HepG2 (cell line): ENCODE results near the gene ECSIT. TPM values are rescaled to one million over a fixed set of nuclear protein-coding genes. Genes with fewer than 3 reads are reported as not detected.
A peak's percentile ranks its signal among the peaks of the same experiment; 100 is the strongest.

Source experiments
- ESRRA ChIP-seq: sonication (generic); formaldehyde crosslinking; IDR thresholded peaks from 2 replicates; pipeline ENCODE4 v1.5.1; 2020; ENCODE audit warnings: mild to moderate bottlenecking, low read depth, missing genetic modification reagents
- IKZF1 ChIP-seq: fragments of 450-650 bp; IDR thresholded peaks from 2 replicates; pipeline ENCODE4 v1.7.1; 2016
- MAFF ChIP-seq: IDR thresholded peaks from 2 replicates; pipeline ENCODE4 v1.6.1; 2011; ENCODE audit warnings: low read depth, low read length, improper control_type of control experiment
- MYNN ChIP-seq: sonication (generic); formaldehyde crosslinking; IDR thresholded peaks from 2 replicates; pipeline ENCODE4 v1.4.0; 2020; ENCODE audit warnings: mild to moderate bottlenecking, low read depth, missing genetic modification reagents
- NFIB ChIP-seq: sonication (generic); formaldehyde crosslinking; IDR thresholded peaks from 2 replicates; pipeline ENCODE4 v1.9.0; 2021; ENCODE audit warnings: missing genetic modification reagents, mild to moderate bottlenecking, borderline replicate concordance
- REL ChIP-seq: sonication (generic); formaldehyde crosslinking; conservative IDR thresholded peaks from 2 replicates; pipeline ENCODE4 v1.8.0; 2022; ENCODE audit warnings: mild to moderate bottlenecking, missing genetic modification reagents, moderate library complexity
- REXO4 ChIP-seq: sonication (generic); formaldehyde crosslinking; IDR thresholded peaks from 2 replicates; pipeline ENCODE4 v1.8.0; 2022; ENCODE audit warnings: missing genetic modification reagents, mild to moderate bottlenecking, borderline replicate concordance
- SIX4 ChIP-seq: sonication (generic); formaldehyde crosslinking; IDR thresholded peaks from 2 replicates; pipeline ENCODE4 v1.4.0; 2020; ENCODE audit warnings: missing genetic modification reagents
- SSRP1 ChIP-seq: IDR thresholded peaks from 2 replicates; pipeline ENCODE4 v1.6.1; 2016; ENCODE audit warnings: control low read depth
- TARDBP ChIP-seq: sonication (generic); formaldehyde crosslinking; IDR thresholded peaks from 2 replicates; pipeline ENCODE4 v1.8.0; 2022; ENCODE audit warnings: mild to moderate bottlenecking, missing genetic modification reagents
- U2AF2 ChIP-seq: fragments of 200-400 bp; formaldehyde crosslinking; IDR thresholded peaks from 2 replicates; pipeline ENCODE4 v1.6.1; 2017; ENCODE audit warnings: low read depth, mild to moderate bottlenecking, low read length
- ZBTB3 ChIP-seq: sonication (generic); formaldehyde crosslinking; IDR thresholded peaks from 2 replicates; pipeline ENCODE4 v1.4.0; 2020; ENCODE audit warnings: low read depth, mild to moderate bottlenecking, moderate library complexity, missing genetic modification reagents, borderline replicate concordance
- ZNF260 ChIP-seq: sonication (generic); formaldehyde crosslinking; IDR thresholded peaks from 2 replicates; pipeline ENCODE4 v1.4.0; 2020; ENCODE audit warnings: missing genetic modification reagents, low read depth, mild to moderate bottlenecking, borderline replicate concordance
- ZNF317 ChIP-seq: sonication (generic); formaldehyde crosslinking; IDR thresholded peaks from 2 replicates; pipeline ENCODE4 v1.5.0; 2020; ENCODE audit warnings: mild to moderate bottlenecking, missing genetic modification reagents
- ZNF350 ChIP-seq: sonication (generic); formaldehyde crosslinking; IDR thresholded peaks from 2 replicates; pipeline ENCODE4 v1.4.0; 2020; ENCODE audit warnings: mild to moderate bottlenecking, low read depth, missing genetic modification reagents, borderline replicate concordance
- ZNF616 ChIP-seq: sonication (generic); formaldehyde crosslinking; IDR thresholded peaks from 2 replicates; pipeline ENCODE4 v1.5.0; 2020; ENCODE audit warnings: low read depth, mild to moderate bottlenecking, missing genetic modification reagents
- ZNF782 ChIP-seq: sonication (generic); formaldehyde crosslinking; IDR thresholded peaks from 2 replicates; pipeline ENCODE4 v1.4.0; 2020; ENCODE audit warnings: missing genetic modification reagents, mild to moderate bottlenecking, borderline replicate concordance
- polyA plus RNA-seq, 8 experiments: library from polyadenylated mRNA; depleted of rRNA in 3 of 8; stranded (reverse) in 7 of 8; unstranded in 1 of 8; fragments of >200 nt; fragmentation: Illumina TruSeq in 4 of 8; extraction: Trizol in 4 of 8; gene quantifications; 2 replicates each; pipeline versions ENCODE4 v1.2.1 to v1.2.3, GENCODE V29; 2011 to 2016; ENCODE audit warnings: low read depth in 4 of 8, missing spikeins in 1 of 8, mixed read lengths in 1 of 8; ENCODE audit not compliant: insufficient read depth in 1 of 8
- total RNA-seq, 5 experiments: library from RNA; depleted of rRNA; stranded (reverse); fragments of >200 nt; fragmentation: Illumina TruSeq; extraction: Trizol; gene quantifications; 2 replicates each; pipeline ENCODE4 v1.2.3, GENCODE V29; 2016; ENCODE audit warnings: low read depth in 1 of 5
- TF ChIP-seq, protein P1 (sequence below): fragments of 450-650 bp; IDR thresholded peaks from 2 replicates; pipeline ENCODE4 v1.6.1; 2017; ENCODE audit warnings: mild to moderate bottlenecking
- TF ChIP-seq, protein P2 (sequence below): sonication (generic); formaldehyde crosslinking; IDR thresholded peaks from 2 replicates; pipeline ENCODE4 v1.4.0; 2020; ENCODE audit warnings: missing genetic modification reagents

The ECSIT gene
- total and polyA plus RNA-seq, 2 of the 13 experiments (the other 11 are each of a cell fraction or from before 2014, with no cell fraction given): 36.4 to 62.3 TPM

DNA sequence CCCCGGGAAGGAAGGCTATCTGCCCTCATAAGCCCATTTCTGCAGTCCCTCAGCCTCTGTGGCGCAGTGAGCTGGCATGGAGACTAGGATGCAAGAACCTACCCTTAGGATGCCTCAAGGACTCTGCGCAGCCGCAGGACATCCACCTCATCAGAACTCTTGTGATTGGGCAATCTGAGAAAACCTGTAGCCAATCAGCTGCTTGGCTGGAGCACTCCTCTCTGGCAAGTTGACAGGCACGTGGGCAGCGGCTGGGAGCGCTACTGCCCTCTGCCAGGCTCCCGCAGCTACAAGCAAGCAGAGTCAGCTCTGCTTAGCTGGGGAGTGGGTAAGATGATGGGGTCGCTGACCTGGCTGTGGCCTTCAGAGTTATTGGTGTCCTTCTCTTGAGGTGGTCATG is 1.5 kb upstream of the ECSIT start (continued):
- TF ChIP-seq, protein P1, sequence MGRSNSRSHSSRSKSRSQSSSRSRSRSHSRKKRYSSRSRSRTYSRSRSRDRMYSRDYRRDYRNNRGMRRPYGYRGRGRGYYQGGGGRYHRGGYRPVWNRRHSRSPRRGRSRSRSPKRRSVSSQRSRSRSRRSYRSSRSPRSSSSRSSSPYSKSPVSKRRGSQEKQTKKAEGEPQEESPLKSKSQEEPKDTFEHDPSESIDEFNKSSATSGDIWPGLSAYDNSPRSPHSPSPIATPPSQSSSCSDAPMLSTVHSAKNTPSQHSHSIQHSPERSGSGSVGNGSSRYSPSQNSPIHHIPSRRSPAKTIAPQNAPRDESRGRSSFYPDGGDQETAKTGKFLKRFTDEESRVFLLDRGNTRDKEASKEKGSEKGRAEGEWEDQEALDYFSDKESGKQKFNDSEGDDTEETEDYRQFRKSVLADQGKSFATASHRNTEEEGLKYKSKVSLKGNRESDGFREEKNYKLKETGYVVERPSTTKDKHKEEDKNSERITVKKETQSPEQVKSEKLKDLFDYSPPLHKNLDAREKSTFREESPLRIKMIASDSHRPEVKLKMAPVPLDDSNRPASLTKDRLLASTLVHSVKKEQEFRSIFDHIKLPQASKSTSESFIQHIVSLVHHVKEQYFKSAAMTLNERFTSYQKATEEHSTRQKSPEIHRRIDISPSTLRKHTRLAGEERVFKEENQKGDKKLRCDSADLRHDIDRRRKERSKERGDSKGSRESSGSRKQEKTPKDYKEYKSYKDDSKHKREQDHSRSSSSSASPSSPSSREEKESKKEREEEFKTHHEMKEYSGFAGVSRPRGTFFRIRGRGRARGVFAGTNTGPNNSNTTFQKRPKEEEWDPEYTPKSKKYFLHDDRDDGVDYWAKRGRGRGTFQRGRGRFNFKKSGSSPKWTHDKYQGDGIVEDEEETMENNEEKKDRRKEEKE: no peak
- TF ChIP-seq MAFF (no peak), U2AF2 (no peak), SIX4 (CRISPR knock-in tag) (no peak), SSRP1 (CRISPR knock-in tag) (no peak), MYNN (CRISPR knock-in tag) (no peak), ZNF782 (CRISPR knock-in tag) (no peak), ZNF317 (CRISPR knock-in tag) (no peak), NFIB (CRISPR knock-in tag) (no peak), REL (CRISPR knock-in tag) (no peak), ESRRA (CRISPR knock-in tag) (no peak), TARDBP (CRISPR knock-in tag) (no peak), ZNF350 (peak; percentile 46; the same call in 1 of the 2 replicates), REXO4 (no peak), ZBTB3 (CRISPR knock-in tag) (no peak), ZNF616 (CRISPR knock-in tag) (no peak), IKZF1 (no peak), ZNF260 (CRISPR knock-in tag) (no peak)
- TF ChIP-seq, protein P2, sequence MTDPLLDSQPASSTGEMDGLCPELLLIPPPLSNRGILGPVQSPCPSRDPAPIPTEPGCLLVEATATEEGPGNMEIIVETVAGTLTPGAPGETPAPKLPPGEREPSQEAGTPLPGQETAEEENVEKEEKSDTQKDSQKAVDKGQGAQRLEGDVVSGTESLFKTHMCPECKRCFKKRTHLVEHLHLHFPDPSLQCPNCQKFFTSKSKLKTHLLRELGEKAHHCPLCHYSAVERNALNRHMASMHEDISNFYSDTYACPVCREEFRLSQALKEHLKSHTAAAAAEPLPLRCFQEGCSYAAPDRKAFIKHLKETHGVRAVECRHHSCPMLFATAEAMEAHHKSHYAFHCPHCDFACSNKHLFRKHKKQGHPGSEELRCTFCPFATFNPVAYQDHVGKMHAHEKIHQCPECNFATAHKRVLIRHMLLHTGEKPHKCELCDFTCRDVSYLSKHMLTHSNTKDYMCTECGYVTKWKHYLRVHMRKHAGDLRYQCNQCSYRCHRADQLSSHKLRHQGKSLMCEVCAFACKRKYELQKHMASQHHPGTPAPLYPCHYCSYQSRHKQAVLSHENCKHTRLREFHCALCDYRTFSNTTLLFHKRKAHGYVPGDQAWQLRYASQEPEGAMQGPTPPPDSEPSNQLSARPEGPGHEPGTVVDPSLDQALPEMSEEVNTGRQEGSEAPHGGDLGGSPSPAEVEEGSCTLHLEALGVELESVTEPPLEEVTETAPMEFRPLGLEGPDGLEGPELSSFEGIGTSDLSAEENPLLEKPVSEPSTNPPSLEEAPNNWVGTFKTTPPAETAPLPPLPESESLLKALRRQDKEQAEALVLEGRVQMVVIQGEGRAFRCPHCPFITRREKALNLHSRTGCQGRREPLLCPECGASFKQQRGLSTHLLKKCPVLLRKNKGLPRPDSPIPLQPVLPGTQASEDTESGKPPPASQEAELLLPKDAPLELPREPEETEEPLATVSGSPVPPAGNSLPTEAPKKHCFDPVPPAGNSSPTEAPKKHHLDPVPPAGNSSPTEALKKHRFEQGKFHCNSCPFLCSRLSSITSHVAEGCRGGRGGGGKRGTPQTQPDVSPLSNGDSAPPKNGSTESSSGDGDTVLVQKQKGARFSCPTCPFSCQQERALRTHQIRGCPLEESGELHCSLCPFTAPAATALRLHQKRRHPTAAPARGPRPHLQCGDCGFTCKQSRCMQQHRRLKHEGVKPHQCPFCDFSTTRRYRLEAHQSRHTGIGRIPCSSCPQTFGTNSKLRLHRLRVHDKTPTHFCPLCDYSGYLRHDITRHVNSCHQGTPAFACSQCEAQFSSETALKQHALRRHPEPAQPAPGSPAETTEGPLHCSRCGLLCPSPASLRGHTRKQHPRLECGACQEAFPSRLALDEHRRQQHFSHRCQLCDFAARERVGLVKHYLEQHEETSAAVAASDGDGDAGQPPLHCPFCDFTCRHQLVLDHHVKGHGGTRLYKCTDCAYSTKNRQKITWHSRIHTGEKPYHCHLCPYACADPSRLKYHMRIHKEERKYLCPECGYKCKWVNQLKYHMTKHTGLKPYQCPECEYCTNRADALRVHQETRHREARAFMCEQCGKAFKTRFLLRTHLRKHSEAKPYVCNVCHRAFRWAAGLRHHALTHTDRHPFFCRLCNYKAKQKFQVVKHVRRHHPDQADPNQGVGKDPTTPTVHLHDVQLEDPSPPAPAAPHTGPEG (CRISPR knock-in tag): no peak
